Right cardiac atrium (tissue), 5 donors: ENCODE results near the gene MYOM3. TPM values are rescaled to one million over a fixed set of nuclear protein-coding genes. Genes with fewer than 3 reads are reported as not detected.

ENCODE experiments used
- ATAC-seq, 2 donors: fragments of 200-7000 bp; cut with Tn5 transposase; one replicate each; pipeline versions ENCODE4 v1.8.0 to v1.9.1; 2020; ENCODE audit warnings: moderate library complexity in 2 of 2, mild to moderate bottlenecking in 1 of 2
- DNase-seq, 3 donors: peaks; one replicate each; pipeline ENCODE4 v3.0.0-alpha.2; 2020
- H3K27ac ChIP-seq: one replicate; pipeline ENCODE4 v1.5.1; 2013; ENCODE audit warnings: mild to moderate bottlenecking, low read length, control low read depth, moderate library complexity
- H3K27me3 ChIP-seq: one replicate; pipeline ENCODE4 v1.6.1; 2013; ENCODE audit not compliant: control insufficient read depth, insufficient read depth
- H3K4me1 ChIP-seq: one replicate; pipeline ENCODE4 v1.6.1; 2013; ENCODE audit warnings: low read length; ENCODE audit not compliant: control insufficient read depth, insufficient read depth
- H3K4me3 ChIP-seq: one replicate; pipeline ENCODE4 v1.5.1; 2013; ENCODE audit warnings: low read length, control low read depth
- H3K9me3 ChIP-seq: one replicate; pipeline ENCODE4 v1.6.1; 2013; ENCODE audit warnings: low read length; ENCODE audit not compliant: control insufficient read depth
- WGBS: extraction: QIAGEN DNeasy Blood & Tissue Kit; methylation state at CpG from one replicate; pipeline ENCODE4 v1.1.7; 2013; 5-methylcytosine and 5-hydroxymethylcytosine counted together
- intact Hi-C, 4 donors: fragments of 100-400 bp; cut with DNase I; formaldehyde crosslinking; loops; one replicate each; pipeline versions ENCODE4 v1.11.0 to v1.14.0; 2022 to 2023
- polyA plus RNA-seq: library from polyadenylated mRNA; stranded (reverse); fragments of 200-250 nt; gene quantifications from one replicate; pipeline ENCODE4 v1.2.3, GENCODE V29; 2013
- total RNA-seq, 4 donors: library from RNA; stranded (reverse); fragmentation: NEBNext Ultra II Directional; extraction: Animal tissue kit (Norgen Biotek cat#: 25700); gene quantifications; one replicate each; pipeline ENCODE4 v1.2.1, GENCODE V29; 2021
- donor health status: healthy with polysubstance abuse.
- donor health status: DM: no; HTN: yes; CAD: no.
- donor health status: DM: no; HTN: no; CAD: no.
- donor health status: DM: no; HTN: yes; CAD: no; lungs with severe emphysema.
- donor health status: DM: yes; HTN: yes; CAD: no.

The MYOM3 gene
- total and polyA plus RNA-seq, 5 donors = 202 to 292 (median 258) TPM

GRCh38 chr1:24082372-24082771, 29.6 kb downstream of the MYOM3 start:
- intact Hi-C loops = no loop called here
- no peak overlapping the region for H3K27ac ChIP-seq
- H3K4me3 ChIP-seq = no peak overlapping the region
- ATAC-seq (no peak), DNase-seq (no peak)
- no peaks in the 10 kb centered on the region for H3K27me3 ChIP-seq
- H3K9me3 ChIP-seq = no peaks in the 10 kb centered on the region
- H3K4me1 ChIP-seq = peaks cover 3% of the 10 kb centered on the region
- WGBS = 80% methylated on average over 8 of the region's 8 CpGs

GRCh38 chr1:24081190-24081589, 30.7 kb downstream of the MYOM3 start:
- H3K9me3 ChIP-seq = no peaks in the 10 kb centered on the region
- DNase-seq (no peak), ATAC-seq (no peak)
- H3K27me3 ChIP-seq = no peaks in the 10 kb centered on the region
- H3K27ac ChIP-seq = peak overlapping the region; percentile 45
- WGBS = 63% methylated on average over 6 of the region's 6 CpGs
- intact Hi-C loops = no loop called here
- H3K4me3 ChIP-seq = no peak overlapping the region
- peaks cover 3% of the 10 kb centered on the region for H3K4me1 ChIP-seq

GRCh38 chr1:24080131-24080530, 31.8 kb downstream of the MYOM3 start:
- intact Hi-C loops = no loop called here
- H3K27me3 ChIP-seq = no peaks in the 10 kb centered on the region
- peak overlapping the region; percentile 30 for H3K27ac ChIP-seq
- H3K9me3 ChIP-seq = no peaks in the 10 kb centered on the region
- peak; percentile 57 to 87 (median 76) for DNase-seq
- H3K4me1 ChIP-seq = peaks cover 3% of the 10 kb centered on the region
- WGBS = 40% methylated on average over 10 of the region's 10 CpGs
- no peak overlapping the region for H3K4me3 ChIP-seq
- ATAC-seq = peak; percentile 62 to 66

- intact Hi-C loops = no loop called here
- 64% methylated on average over 16 of the region's 16 CpGs for WGBS
- DNase-seq (peak in 2 of 3 donors; percentile 69 to 77), ATAC-seq (peak; percentile 52 to 53)
- peaks cover 3% of the 10 kb centered on the region for H3K4me1 ChIP-seq
- H3K9me3 ChIP-seq = no peaks in the 10 kb centered on the region
- no peak overlapping the region for H3K4me3 ChIP-seq
- no peaks in the 10 kb centered on the region for H3K27me3 ChIP-seq
- H3K27ac ChIP-seq = peak overlapping the region; percentile 74
These were observed 34.5 kb downstream of the MYOM3 start for GRCh38 chr1:24077278-24077978.

- Histone ChIP-seq H3K9me3 (no peaks in the 10 kb centered on the region), H3K4me1 (peaks cover 3% of the 10 kb centered on the region), H3K4me3 (no peak overlapping the region), H3K27ac (no peak overlapping the region), H3K27me3 (no peaks in the 10 kb centered on the region)
- DNase-seq (no peak), ATAC-seq (no peak)
- 83% methylated on average over 8 of the region's 8 CpGs for WGBS
- intact Hi-C loops = no loop called here
These were observed 36.0 kb downstream of the MYOM3 start for GRCh38 chr1:24075946-24076345.

- no peak for ATAC-seq
- no peak overlapping the region for H3K27ac ChIP-seq
These were observed 36.4 kb downstream of the MYOM3 start for GRCh38 chr1:24075590-24075854.

GRCh38 chr1:24074817-24075589, 36.9 kb downstream of the MYOM3 start:
- Histone ChIP-seq H3K4me1 (peaks cover 3% of the 10 kb centered on the region), H3K27ac (no peak overlapping the region), H3K4me3 (no peak overlapping the region), H3K9me3 (no peaks in the 10 kb centered on the region), H3K27me3 (no peaks in the 10 kb centered on the region)
- 82% methylated on average over 15 of the region's 15 CpGs for WGBS
- no peak for ATAC-seq
- DNase-seq = no peak
- intact Hi-C loops = loop anchor here (5.0 kb wide), 2 partner anchors 32 to 37 kb away; partner anchors contain the start of gene MYOM3 (in 3 of the 4)

More at GRCh38 chr1:24075590-24075854, 36.4 kb downstream of the MYOM3 start:
- H3K27me3 ChIP-seq = no peaks in the 10 kb centered on the region
- no peak for DNase-seq
- H3K4me1 ChIP-seq = peaks cover 3% of the 10 kb centered on the region
- H3K9me3 ChIP-seq = no peaks in the 10 kb centered on the region
- intact Hi-C loops = no loop called here
- no peak overlapping the region for H3K4me3 ChIP-seq
- WGBS = 87% methylated on average over 4 of the region's 4 CpGs

- 78% methylated on average over 5 of the region's 5 CpGs for WGBS
- H3K4me3 ChIP-seq = no peak overlapping the region
- no peak overlapping the region for H3K27ac ChIP-seq
- intact Hi-C loops = loop anchor here (5.0 kb wide), 2 partner anchors 33 to 38 kb away; partner anchors contain the start of gene MYOM3 (in 3 of the 4)
- no peaks in the 10 kb centered on the region for H3K27me3 ChIP-seq
- no peaks in the 10 kb centered on the region for H3K9me3 ChIP-seq
- no peak for DNase-seq
- no peaks in the 10 kb centered on the region for H3K4me1 ChIP-seq
- no peak for ATAC-seq
These were observed 37.7 kb downstream of the MYOM3 start for GRCh38 chr1:24074196-24074595.

- Histone ChIP-seq H3K4me1 (no peaks in the 10 kb centered on the region), H3K27me3 (no peaks in the 10 kb centered on the region), H3K27ac (no peak overlapping the region), H3K9me3 (no peaks in the 10 kb centered on the region), H3K4me3 (no peak overlapping the region)
- WGBS = 88% methylated on average over 7 of the region's 7 CpGs
- DNase-seq = no peak
- no peak for ATAC-seq
- intact Hi-C loops = loop anchor here (5.0 kb wide), 2 partner anchors 35 to 40 kb away; partner anchors contain the start of gene MYOM3 (in 3 of the 4)
These were observed 40.0 kb downstream of the MYOM3 start for GRCh38 chr1:24071941-24072340.

GRCh38 chr1:24070821-24071393, 41.0 kb downstream of the MYOM3 start:
- ATAC-seq (peak; percentile 79 to 89), DNase-seq (peak; percentile 75 to 87 (median 80))
- Histone ChIP-seq H3K27ac (no peak overlapping the region), H3K4me3 (no peak overlapping the region), H3K27me3 (no peaks in the 10 kb centered on the region), H3K9me3 (no peaks in the 10 kb centered on the region), H3K4me1 (no peaks in the 10 kb centered on the region)
- WGBS = 13% methylated on average over 15 of the region's 15 CpGs
- intact Hi-C loops = loop anchor here (5.0 kb wide), 2 partner anchors 36 to 41 kb away; partner anchors contain the start of gene MYOM3 (in 3 of the 4)

- WGBS = 67% methylated on average over 7 of the region's 7 CpGs
- no peak for ATAC-seq
- Histone ChIP-seq H3K27me3 (no peaks in the 10 kb centered on the region), H3K27ac (no peak overlapping the region), H3K9me3 (no peaks in the 10 kb centered on the region), H3K4me1 (no peaks in the 10 kb centered on the region), H3K4me3 (no peak overlapping the region)
- intact Hi-C loops = loop anchor here (5.0 kb wide), 2 partner anchors 37 to 42 kb away; partner anchors contain the start of gene MYOM3 (in 3 of the 4)
- no peak for DNase-seq
These were observed 42.1 kb downstream of the MYOM3 start for GRCh38 chr1:24069817-24070216.
